GM19240 (cell line): ENCODE data around the gene ANXA8.
"Not testable (repeated sequence)": the region's sequence is repeated elsewhere in the genome, so short reads cannot be mapped to it uniquely, and the experiment has no call there.

Source experiments
- DNase-seq: peaks from one replicate; pipeline ENCODE4 v3.0.0; 2011; ENCODE audit warnings: low spot score; ENCODE audit not compliant: insufficient read length

Gene ANXA8

GRCh38 chr10:47465216-47465917, 18.5 kb downstream of the ANXA8 start:
- not testable (repeated sequence) for DNase-seq

- DNase-seq: not testable (repeated sequence)
These were observed 21.1 kb downstream of the ANXA8 start for GRCh38 chr10:47462577-47463358.

DNA sequence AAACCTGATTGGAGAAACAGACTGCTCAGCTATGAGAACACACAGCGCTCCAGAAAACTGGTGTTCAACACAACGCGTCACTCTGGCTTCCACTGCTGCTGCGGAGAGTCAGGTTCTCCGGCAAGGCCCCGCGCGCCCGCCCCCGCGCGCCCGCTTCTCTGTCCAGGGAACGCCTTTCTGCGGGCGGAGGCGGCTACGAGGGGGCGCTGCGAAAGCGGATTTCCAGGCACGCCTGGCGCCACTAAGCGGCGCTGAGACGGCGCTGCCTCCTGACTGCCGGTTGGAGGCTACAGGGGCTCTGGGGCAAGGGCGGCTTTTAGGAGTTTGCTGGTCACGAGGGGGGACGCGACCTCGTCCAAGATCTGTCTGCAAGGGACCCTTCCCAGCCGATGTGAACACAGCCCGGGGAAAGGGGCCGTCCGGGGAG, 22.6 kb downstream of the ANXA8 start:
- DNase-seq: not testable (repeated sequence)

- no peak for DNase-seq
These were observed 25.3 kb downstream of the ANXA8 start for GRCh38 chr10:47458466-47459154.

DNA sequence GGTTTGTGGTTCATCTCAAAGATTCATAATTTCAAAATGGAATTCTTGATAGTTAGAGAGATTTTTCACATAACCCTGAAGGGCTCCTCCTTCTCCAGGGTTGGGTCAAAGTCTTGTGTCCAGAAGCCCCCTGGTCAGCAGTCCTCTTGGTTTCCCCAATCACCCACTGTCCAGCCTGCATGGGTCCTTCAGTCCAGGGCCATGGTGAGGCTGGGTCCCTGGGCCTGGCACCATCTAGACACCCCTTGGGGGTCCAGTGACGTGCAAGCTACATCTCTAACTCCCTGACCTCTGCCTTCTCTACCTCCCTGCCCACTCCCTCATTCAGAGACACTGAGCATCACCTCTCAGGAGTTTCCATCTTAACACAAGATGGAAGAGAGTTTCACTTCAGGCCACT, 26.1 kb downstream of the ANXA8 start:
- DNase-seq: no peak

GRCh38 chr10:47457528-47457820, 26.4 kb downstream of the ANXA8 start:
- no peak for DNase-seq

- no peak for DNase-seq
These were observed 27.0 kb downstream of the ANXA8 start for GRCh38 chr10:47456794-47457527.

DNA sequence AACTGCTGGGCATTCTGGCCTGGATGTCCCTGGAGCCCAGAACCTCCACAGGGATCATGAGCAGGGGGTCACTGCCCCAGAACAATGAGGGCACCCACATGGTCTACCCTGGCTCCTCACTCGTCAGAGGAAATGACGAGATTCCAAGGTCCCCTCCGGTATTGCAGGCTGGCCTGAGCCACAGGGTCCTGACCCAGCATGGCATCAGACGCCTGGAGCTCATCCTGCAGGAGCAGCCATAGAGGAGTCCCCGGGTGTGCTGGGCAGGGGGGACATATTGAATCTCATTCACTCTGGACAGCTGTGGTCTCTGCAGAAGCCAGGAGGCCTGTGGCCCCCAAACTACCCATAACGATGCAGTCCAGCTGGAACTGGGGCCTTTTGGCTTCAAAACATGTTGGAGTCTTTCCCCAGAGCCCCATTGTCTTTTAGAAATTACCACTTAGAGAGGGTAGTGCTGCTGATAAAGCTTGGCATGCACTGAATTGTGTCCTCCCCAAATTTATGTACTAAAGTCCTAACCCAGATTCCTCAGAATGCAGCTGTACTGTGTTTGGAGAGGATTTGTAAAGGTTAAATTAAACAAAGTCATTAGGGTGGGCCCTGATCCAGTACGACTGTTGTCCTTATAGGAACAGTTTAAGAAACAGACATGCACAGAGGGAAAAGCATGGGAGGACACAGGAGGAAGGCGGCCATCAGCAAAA, 27.7 kb downstream of the ANXA8 start:
- no peak for DNase-seq

DNA sequence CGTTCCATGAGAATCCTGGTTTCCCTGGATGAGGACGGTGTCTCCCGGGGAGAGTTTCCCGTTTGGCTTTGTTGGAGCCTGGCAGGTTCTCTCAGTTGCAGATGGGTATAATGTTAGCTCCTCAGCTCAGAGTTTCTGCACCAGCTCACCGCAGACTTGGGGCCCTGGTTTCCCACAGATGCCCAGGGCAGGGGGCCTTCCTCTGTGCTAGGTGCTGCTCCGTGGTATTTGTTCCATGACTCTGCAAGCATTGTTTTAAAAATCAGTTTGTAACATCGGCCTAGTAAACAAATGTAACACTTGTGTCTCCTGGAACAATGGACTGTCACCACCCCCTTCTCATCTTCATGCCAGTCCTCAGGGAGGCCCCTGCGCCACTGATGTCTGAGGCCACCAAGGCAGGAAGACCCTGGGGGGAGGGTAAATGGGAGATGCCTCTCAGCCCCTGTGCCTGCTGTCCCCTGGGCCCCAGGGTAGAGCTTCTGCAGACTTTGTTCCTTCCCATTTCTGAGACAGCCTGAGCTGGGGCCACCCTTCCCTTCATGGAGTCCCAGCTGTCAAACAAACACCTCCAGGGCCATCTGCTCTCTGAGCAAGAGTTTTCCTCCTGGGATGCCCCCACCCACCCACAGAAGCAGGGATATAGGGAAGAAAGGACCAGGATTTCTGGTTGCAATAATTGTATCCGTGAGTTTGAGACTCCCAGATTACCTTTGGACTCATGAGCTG, 28.4 kb downstream of the ANXA8 start:
- not testable (repeated sequence) for DNase-seq

- no peak for DNase-seq
These were observed 29.2 kb downstream of the ANXA8 start for GRCh38 chr10:47454780-47455058.

DNA sequence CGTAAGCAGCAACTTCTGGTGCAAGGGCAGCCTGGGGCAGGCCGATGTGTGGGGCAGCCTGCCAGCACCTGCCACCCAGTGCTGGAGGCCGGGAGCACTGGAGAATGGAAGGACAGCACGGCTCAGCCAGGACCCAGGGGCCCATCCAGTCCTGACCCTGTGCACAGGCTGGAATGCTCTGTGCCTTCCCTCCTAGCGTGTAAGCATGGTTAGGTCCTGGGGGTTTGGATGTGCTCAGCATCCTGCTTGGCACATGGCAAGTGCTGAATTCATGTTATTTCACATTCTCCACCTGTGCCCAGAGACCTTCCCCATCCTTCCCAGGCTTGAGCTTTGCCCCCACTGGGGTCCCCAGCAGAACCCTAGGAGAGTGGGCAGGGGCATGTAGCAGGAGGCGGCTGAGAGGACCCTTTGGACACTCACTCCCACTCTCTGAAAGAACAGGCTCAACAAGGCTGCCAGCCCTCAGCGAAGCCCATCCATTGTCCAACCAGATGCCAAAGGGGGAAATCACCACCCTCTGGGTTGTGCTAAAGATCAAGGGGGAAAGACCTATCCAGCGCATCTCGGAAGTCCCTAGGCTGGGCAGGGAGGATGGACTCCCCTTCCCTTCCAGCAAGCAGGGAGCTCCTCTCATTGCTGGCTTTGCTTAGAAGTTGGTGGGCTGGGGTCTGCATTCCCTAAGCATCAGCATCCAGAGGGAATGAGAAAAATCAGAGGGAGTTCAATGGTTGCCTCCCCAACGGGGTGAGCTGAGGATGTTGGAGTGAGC, 29.7 kb downstream of the ANXA8 start:
- DNase-seq: no peak

GRCh38 chr10:47453141-47454007, 30.5 kb downstream of the ANXA8 start:
- no peak for DNase-seq

GRCh38 chr10:47452495-47453140, 31.3 kb downstream of the ANXA8 start:
- no peak for DNase-seq

DNA sequence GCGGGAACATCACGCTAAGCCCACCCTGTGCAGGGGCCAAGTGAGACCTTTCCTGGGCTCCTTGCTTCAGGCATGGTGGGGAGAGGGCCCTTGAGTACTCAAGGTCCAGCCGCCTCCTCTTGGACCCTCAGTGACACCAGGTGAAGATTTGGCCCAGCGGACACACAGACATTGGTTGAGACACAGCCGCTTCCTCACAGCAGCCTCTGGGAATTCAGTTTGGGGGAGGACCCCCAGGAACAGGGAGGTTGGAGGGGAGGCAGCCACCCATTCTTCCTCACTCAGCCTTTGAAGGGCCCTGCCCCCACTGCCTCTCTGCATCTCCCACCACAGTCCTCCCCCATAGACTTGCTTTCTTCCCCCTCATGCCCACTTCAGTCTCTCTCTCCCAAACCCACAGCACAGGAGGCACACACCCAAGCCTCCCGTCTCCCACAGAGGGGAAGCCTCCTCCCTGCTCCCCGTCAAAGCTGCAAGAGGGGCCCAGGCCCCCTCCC, 31.9 kb downstream of the ANXA8 start:
- DNase-seq: no peak

GRCh38 chr10:47451273-47451997, 32.5 kb downstream of the ANXA8 start:
- no peak for DNase-seq

- no peak for DNase-seq
These were observed 33.5 kb downstream of the ANXA8 start for GRCh38 chr10:47450442-47450841.

DNA sequence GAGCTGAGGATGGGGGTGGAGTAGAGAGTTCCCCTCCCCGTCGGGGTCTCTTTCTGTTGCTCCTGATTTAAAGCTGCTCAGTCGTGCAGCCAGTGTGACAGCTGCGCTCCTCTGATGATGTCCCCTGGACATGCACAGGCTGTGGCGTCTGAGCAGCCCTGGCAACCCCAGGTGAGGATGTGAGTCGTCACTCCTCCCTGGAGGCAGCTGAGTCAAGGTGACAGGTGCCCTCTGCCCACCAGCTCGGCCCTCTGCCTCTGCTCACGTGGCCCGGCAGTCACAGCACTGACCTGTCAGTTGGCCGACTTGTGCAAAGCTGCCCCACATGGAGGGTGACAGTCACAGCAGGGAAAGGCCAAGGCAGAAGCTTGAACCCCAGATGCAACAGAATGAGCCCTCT, 33.9 kb downstream of the ANXA8 start:
- no peak for DNase-seq
